SK-N-MC (cell line): ENCODE data around the gene WNK1.
"Not testable (repeated sequence)": the region's sequence is repeated elsewhere in the genome, so short reads cannot be mapped to it uniquely, and the experiment has no call there.

ENCODE experiments used
- DNase-seq: peaks from one replicate; pipeline ENCODE4 v3.0.0-alpha.2; 2011; ENCODE audit warnings: low read depth, low spot score
- H3K27ac ChIP-seq: fragments of 200-600 bp; sonication (generic); 2 replicates; pipeline ENCODE4 v1.5.1; 2016; ENCODE audit warnings: mixed run types
- H3K36me3 ChIP-seq: fragments of 200-600 bp; sonication (generic); 2 replicates; pipeline ENCODE4 v1.6.1; 2017; ENCODE audit warnings: antibody characterized with exemption, low read length, mixed read lengths; ENCODE audit not compliant: insufficient read depth
- H3K4me3 ChIP-seq: fragments of 200-600 bp; sonication (generic); 2 replicates; pipeline ENCODE4 v1.5.1; 2016
- H3K9ac ChIP-seq: fragments of 200-600 bp; sonication (generic); 2 replicates; pipeline ENCODE4 v1.8.0; 2017; ENCODE audit warnings: mixed run types, mixed read lengths; ENCODE audit not compliant: insufficient read length
- H3K9me3 ChIP-seq: fragments of 200-600 bp; sonication (generic); 2 replicates; pipeline ENCODE4 v1.6.1; 2017; ENCODE audit warnings: low read depth, mild to moderate bottlenecking, antibody characterized with exemption, low read length, moderate library complexity, mixed read lengths
- EZH2 ChIP-seq: fragments of 200-600 bp; sonication (generic); IDR thresholded peaks from one replicate; pipeline ENCODE4 v1.6.1; 2017; ENCODE audit warnings: antibody characterized with exemption
- FOXP2 ChIP-seq: optimal IDR thresholded peaks from 2 replicates; pipeline ENCODE3; 2011; ENCODE audit warnings: mild to moderate bottlenecking, moderate library complexity; ENCODE audit not compliant: insufficient read depth; ENCODE audit errors: extremely low read length, control extremely low read depth
- POLR2AphosphoS5 ChIP-seq: IDR thresholded peaks from 2 replicates; pipeline ENCODE4 v1.6.1; 2012; ENCODE audit warnings: mild to moderate bottlenecking, low read depth, low read length, borderline replicate concordance

The WNK1 gene

DNA sequence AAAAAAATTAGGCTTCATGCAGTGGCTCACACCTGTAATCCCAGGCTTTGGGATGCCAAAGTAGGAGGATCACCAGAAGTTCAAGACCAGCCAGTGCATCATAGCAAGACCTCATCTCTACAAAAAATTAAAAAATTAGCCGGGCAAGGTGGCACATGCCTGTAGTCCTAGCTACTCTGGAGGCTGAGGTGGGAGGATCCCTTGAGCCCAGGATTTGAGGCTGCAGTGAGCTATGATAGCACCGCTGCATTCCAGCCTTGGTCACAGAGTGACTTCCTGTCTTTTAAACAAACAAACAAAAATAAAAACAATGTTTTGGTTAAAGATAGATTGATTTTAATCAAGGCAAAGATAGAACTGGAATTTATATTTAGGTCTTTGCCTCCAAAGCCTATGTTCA is 60.6 kb downstream of the WNK1 start:
- Histone ChIP-seq H3K27ac (no peak overlapping the region), H3K9ac (no peak overlapping the region), H3K9me3 (no peaks in the 10 kb centered on the region), H3K36me3 (0 out of 2 replicates have a peak, but pooled peaks cover 5% of the 10 kb centered on the region), H3K4me3 (no peak overlapping the region)
- TF ChIP-seq EZH2 (no peak), POLR2AphosphoS5 (no peak), FOXP2 (no peak)
- no peak for DNase-seq

DNA sequence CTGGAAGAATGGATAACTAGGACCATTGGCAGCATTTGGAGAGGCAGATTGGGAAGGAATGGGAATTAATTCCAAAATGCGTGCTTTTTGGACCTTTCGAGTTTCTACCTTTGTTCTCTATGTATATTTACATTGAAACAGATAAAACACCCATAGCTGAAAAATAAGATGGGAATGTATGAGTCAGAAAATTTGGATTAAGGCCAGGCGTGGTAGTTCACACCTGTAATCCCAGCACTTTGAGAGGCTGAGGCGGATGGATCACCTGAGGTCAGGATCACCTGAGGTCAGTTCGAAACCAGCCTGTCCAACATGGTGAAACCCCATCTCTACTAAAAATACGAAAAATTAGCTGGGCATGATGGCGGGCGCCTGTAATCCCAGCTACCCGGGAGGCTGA is 65.1 kb downstream of the WNK1 start:
- peaks cover 21% of the 10 kb centered on the region; the same call in 1 of the 2 replicates for H3K36me3 ChIP-seq
- not testable (repeated sequence) for DNase-seq, H3K9me3 ChIP-seq, H3K27ac ChIP-seq, H3K4me3 ChIP-seq, H3K9ac ChIP-seq

DNA sequence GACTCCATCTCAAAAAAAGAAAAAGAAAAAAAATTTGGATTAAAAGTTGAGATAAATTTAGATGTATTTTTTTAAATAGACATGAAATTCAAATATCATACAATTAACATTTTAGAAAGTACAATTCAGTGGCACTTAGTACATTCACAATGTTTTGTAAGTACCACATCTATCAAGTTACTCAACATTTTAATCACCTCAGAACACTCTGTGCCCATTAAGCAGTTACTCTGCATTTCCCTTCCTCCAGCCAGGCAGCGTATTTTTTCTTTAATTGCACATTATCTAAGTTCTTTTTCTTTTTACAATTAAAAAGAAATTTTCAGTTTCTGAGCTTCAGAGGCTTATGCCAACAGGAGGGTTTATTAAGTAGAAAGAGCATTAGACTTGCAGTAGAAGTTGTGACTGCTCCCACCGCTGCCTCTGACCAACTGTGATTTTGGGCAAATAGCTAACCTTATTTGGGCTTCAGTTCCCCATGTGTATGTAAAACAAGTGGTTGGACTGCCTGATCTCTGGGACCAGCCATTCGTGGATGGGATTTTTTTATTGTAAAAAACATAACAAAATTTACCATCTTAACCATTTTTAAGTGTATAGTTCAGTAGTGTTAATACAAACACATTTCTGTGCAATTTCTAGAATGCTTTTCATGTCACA is 65.7 kb downstream of the WNK1 start:
- no peak overlapping the region for H3K27ac ChIP-seq
- TF ChIP-seq POLR2AphosphoS5 (no peak), EZH2 (no peak), FOXP2 (no peak)
- peaks cover 26% of the 10 kb centered on the region; the same call in 1 of the 2 replicates for H3K36me3 ChIP-seq
- DNase-seq: no peak
- H3K9ac ChIP-seq: no peak overlapping the region
- no peak overlapping the region for H3K4me3 ChIP-seq
- H3K9me3 ChIP-seq: no peaks in the 10 kb centered on the region

DNA sequence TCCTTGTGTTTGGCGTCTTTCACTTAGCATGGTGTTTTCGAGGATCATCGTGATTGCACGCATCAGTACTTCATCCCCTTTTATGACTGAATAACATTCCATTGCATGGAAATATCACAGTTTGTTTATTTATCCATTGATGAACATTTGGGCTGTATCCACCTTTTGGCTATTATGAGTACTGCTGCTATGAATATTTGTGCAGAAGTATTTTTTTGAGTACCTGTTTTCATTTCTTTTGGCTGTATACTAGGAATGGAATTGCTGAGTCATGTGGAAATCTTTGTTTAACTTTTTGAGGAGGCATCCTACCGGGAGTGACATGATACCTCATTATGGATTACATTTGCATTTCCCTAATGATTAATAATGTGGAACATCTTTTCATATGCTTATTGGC is 66.4 kb downstream of the WNK1 start:
- Histone ChIP-seq H3K27ac (no peak overlapping the region), H3K9me3 (no peaks in the 10 kb centered on the region), H3K36me3 (peaks cover 30% of the 10 kb centered on the region; the same call in 1 of the 2 replicates), H3K9ac (no peak overlapping the region), H3K4me3 (no peak overlapping the region)
- TF ChIP-seq FOXP2: no peak
- DNase-seq: no peak

DNA sequence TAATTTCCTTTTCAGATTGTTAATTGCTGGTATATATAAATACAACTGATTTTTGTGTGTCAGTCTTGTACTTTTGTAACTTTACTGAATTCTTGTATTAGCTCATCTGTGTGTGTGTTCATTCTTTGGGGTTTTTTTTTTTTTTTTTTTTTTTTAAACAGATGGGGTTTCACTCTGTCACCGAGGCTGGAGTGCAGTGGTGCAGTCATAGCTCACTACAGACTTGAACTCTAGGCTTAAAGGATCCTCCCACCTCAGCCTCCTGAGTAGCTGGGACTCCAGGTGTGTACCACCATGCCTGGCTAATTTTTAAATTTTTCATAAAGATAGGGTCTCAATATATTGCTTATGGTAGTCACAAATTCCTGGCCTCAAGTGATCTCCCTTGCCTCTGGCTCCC is 68.0 kb downstream of the WNK1 start:
- DNase-seq: no peak
- H3K9me3 ChIP-seq: no peaks in the 10 kb centered on the region
- H3K9ac ChIP-seq: no peak overlapping the region
- H3K36me3 ChIP-seq: peaks cover 30% of the 10 kb centered on the region; the same call in 1 of the 2 replicates
- TF ChIP-seq EZH2: no peak
- no peak for TF ChIP-seq POLR2AphosphoS5
- TF ChIP-seq FOXP2: no peak
- H3K27ac ChIP-seq: no peak overlapping the region
- no peak overlapping the region for H3K4me3 ChIP-seq

DNA sequence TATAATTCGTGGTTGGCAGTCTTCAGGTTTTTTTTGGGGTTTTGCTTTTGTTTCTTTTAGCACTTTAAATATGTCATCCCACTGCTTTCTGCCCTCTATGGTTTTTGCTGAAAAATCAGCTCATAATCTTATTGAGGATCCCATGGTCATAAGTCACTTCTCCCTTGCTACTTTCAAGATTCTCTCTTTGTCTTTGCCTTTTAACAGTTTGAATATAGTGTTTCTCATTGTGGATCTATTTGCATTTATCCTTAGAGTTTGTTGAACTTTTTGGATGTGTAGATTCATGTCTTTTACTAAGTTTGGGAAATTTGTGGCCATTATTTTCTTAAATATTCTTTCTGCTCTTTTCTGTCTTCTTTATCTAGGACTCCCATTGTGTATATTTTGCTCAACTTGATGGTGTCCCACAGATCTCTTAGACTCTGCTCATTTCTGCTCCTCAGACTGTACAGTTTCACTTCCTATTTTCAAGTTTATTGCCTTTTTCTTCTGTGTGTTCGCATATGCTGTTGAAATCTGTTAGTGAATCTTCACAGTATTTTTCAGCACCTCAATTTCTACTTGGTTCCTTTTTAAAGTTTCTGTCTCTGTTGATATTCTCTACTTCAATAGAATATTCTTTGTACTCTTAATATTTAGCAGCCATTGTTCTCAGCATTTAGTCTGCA is 70.8 kb downstream of the WNK1 start:
- H3K4me3 ChIP-seq: no peak overlapping the region
- no peak overlapping the region for H3K27ac ChIP-seq
- H3K9ac ChIP-seq: no peak overlapping the region
- DNase-seq: no peak
- peaks cover 37% of the 10 kb centered on the region for H3K36me3 ChIP-seq
- TF ChIP-seq EZH2 (no peak), POLR2AphosphoS5 (no peak), FOXP2 (no peak)
- no peaks in the 10 kb centered on the region for H3K9me3 ChIP-seq

DNA sequence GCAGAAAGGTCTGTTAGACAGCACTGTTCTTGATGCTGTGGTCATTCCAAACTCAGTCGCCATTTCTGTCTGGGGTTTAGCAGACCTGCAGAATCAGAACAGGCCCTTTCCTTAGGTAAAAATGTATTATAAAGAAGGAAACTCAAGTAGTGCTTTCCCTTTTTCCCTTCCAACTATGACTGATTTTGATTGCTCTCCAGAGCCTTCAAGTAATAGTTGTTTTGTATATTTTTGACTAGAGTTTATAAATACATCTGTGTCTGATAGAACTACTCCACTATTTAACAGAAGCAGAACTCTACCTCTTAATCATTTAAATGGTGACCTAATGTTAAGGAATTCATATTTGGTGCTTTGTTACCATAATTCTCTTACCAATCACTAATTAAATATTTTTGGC is 74.0 kb downstream of the WNK1 start:
- H3K9ac ChIP-seq: no peak overlapping the region
- H3K36me3 ChIP-seq: peaks cover 36% of the 10 kb centered on the region
- no peak overlapping the region for H3K4me3 ChIP-seq
- H3K9me3 ChIP-seq: no peaks in the 10 kb centered on the region
- no peak overlapping the region for H3K27ac ChIP-seq
- DNase-seq: no peak
- TF ChIP-seq EZH2: no peak
- TF ChIP-seq POLR2AphosphoS5: no peak
- no peak for TF ChIP-seq FOXP2

DNA sequence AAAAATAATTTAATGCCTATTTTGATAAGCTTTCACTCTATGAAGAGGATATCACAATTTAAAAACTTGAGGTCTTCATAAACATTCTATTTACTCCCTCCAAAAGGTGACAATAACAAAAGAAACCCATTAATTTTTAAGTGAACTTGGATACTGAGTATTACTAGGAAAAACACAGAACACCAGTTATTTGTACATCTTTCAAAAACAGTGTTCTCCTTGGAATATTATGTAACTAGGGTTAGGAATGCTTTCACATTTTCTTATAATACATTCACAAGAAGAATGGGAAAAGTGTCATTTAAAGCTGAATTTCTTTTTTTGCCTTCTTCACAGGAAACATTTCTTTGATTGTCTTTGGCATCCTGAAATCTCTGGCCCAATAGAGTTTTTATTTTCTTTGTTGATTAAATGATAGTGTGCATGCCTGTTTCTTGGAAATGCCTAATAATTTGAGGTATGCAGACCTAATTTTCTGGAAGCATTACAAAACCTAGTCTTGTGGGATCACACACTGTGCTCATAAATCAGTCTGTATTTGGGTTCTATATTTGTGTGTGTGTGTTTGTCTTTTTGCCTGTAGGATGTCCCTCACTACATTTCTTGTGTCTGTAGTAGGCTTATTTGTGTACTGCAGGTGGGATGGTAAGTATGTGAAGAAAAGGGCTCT is 76.5 kb downstream of the WNK1 start:
- H3K36me3 ChIP-seq: peaks cover 30% of the 10 kb centered on the region
- no peak overlapping the region for H3K9ac ChIP-seq
- TF ChIP-seq POLR2AphosphoS5 (no peak), FOXP2 (no peak), EZH2 (no peak)
- H3K27ac ChIP-seq: no peak overlapping the region
- no peak for DNase-seq
- no peak overlapping the region for H3K4me3 ChIP-seq
- no peaks in the 10 kb centered on the region for H3K9me3 ChIP-seq
